SH-SY5Y (cell line): ENCODE results near the gene ASB8.

Experiments
- GATA2 ChIP-seq: IDR thresholded peaks from 2 replicates; pipeline ENCODE4 v1.6.1; 2011; ENCODE audit warnings: mild to moderate bottlenecking, low read depth, low read length
- GATA3 ChIP-seq: IDR thresholded peaks from 2 replicates; pipeline ENCODE4 v1.6.1; 2011; ENCODE audit warnings: low read depth, mild to moderate bottlenecking, low read length, moderate library complexity

The ASB8 gene

DNA sequence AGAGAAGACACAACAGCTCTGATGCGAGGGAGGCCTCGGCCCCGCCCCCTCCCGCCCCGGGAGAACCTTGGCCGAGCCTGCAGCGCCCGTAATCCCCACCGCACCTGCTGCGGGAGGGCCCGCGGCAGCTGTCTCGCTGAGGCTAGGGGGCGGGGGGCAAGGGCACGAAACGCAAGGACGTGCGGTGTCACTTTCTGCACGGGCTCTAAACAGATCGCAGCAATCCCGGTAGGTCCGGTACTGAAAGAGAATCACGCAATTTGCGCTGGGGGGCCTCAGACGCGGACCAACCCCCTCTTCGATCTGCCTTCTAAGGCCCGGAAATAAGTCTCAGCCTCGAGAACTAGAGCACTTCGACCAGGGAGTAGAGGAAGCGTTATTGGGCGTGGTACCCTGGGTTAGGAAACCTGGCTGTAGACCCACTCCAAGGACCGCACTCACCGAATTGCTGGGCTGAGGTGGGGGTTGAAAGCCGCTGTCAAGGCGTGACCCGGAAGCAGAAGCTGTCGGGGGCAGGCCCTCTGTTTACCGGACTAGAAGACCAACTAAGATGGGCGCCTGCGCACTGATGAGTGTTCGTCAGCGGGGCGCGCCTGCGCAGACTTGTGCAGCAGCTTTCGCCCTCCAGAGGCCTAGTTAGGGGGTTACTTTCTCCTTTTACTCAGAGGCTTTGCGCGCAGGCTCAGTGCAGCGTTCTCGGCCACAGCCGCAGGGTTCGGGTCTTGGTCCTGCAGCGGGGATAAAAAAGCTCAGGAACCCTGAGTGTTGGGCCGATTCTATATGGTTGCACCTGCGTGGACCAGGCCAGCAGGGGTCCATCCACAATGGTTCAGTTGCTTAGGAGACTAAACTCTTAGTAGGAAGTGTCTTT is at the start of gene ASB8:
Gene ASB8, minus strand, starts transcription at position 498 of the 871 bp plus-strand sequence. CDS start 4,019 bp downstream, outside the sequence.
- TF ChIP-seq GATA2 = no peak
- no peak for TF ChIP-seq GATA3

- TF ChIP-seq GATA2 (no peak), GATA3 (no peak)
Measured at GRCh38 chr12:48203192-48203591, 45.9 kb upstream of the ASB8 start, which contains the start of gene OR10AD1. OR10AD1 (minus strand) TSS chr12:48203292; CDS start chr12:48203292, 0 bp downstream.

DNA sequence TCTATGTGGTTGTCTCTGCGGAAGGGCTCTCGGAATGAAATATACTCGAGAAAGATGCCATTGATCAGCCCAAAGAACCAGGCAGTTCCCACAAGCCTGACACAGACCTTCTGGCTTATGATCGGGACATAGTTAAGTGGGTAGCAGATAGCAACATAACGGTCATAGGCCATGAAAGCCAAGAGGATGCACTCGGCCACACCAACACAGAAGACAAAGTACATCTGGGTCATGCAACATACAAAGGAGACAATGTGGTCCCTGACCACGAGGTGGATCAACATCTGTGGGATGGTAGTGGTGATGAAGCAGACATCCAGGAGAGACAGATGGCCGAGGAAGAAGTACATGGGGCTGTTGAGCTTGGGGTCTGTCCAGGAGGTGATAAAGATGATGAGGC is 45.5 kb upstream of the ASB8 start:
- TF ChIP-seq GATA2 = no peak
- no peak for TF ChIP-seq GATA3

DNA sequence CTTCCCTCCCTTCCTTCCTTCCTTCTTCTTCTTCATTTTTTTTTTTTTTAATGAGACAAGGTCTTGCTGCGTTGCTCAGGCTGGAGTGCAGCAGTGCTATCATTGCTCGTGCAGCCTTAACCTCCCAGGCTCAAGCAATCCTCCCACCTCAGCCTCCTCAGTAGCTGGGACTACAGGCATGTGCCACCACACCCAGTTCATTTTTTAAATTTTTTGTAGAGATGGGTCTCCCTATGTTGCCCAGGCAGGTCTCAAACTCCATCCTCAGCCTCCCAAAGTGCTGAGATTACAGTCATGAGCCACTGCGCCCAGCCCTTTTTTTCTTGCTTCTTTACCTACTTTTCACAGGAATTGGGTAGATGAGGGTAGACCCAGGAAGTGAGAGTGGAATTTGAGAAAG is 44.2 kb upstream of the ASB8 start:
- no peak for TF ChIP-seq GATA3
- TF ChIP-seq GATA2 = no peak

DNA sequence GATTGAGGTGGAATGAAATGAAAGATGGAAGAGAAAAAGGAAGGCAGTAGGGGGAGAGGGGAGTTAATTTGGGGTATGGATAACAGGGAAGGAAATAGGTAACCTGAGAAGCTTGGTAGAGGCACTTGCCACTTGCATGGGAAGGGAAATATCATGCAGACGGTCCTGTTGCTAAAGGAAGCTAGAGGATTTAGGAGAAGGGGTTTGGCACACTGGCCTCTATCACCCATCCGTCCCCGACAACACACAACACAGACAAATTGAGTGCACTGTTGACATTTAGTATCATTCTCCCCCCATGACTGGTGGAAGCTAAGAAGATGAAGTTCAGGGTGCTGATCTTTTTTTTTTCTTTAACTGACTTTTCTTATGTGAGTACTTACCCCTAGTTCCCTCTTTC is 43.8 kb upstream of the ASB8 start:
- TF ChIP-seq GATA2 = no peak
- TF ChIP-seq GATA3 = no peak

- no peak for TF ChIP-seq GATA2
- no peak for TF ChIP-seq GATA3
Measured at GRCh38 chr12:48199774-48200221, 42.5 kb upstream of the ASB8 start.

DNA sequence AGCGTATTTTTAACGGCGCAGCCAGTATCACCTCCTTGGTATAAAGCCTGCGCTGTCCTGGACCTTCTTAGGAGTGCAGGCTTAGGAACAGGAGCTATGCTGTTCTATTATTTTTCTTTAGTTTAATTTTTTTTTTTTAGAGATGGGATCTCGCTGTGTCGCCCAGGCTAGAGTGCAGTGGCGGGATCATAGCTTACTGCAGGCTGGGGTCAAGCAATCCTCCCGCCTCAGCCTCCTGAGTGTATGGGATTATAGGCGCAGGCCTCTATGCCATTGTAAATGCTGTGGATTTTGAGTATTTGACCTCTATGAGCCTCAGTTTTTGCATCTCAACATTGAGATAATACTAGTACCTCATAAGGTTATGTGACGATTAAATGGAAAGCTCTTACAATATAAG is 41.7 kb upstream of the ASB8 start:
- TF ChIP-seq GATA2 (no peak), GATA3 (no peak)

DNA sequence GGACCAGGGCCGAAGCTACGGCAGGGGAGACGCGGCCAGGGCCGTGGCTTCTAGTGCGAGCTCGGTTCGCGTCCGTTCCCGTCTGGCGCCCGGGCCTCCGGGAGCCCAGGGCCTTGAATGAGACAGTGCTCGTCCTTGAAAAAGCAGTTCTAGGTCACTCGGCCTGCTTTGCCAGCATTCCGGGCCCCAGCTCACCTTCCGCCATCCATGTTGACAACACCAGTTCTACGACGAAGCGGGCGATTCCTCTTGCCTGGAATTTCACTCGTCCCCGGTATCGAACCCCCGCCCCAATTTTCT is 41.3 kb upstream of the ASB8 start:
- TF ChIP-seq GATA2 (no peak), GATA3 (no peak)

GRCh38 chr12:48197971-48198671 is 40.8 kb upstream of the ASB8 start:
- TF ChIP-seq GATA2 = no peak; the same call in 1 of the 2 replicates
- TF ChIP-seq GATA3 = no peak

- TF ChIP-seq GATA3 (no peak), GATA2 (no peak)
Measured at GRCh38 chr12:48197549-48197970, 40.2 kb upstream of the ASB8 start.

- TF ChIP-seq GATA3 (peak; percentile 61), GATA2 (peak; percentile 63; the same call in 1 of the 2 replicates)
Measured at GRCh38 chr12:48194799-48195201, 37.5 kb upstream of the ASB8 start.

DNA sequence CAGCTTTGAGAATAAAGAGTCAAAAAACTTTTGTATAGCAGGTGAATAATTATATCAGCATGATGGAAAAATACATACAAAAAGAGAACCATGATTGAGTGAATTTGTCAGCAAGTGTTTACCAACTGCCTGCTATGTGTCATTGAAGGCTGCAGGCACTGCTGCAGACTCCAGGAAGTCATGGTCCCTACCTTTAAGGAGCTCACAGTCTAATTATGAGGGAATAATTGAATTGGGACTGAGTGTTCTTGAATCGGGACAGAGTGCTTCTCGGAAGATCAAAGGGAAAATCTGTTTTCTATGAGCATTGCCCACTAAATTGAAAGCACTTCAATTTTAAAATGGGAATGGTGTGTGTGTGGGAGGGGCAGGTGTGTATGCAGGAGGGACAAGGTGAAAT is 36.3 kb upstream of the ASB8 start:
- no peak for TF ChIP-seq GATA2
- no peak for TF ChIP-seq GATA3

- TF ChIP-seq GATA2 = no peak
- TF ChIP-seq GATA3 = no peak
Measured at GRCh38 chr12:48192861-48193260, 35.5 kb upstream of the ASB8 start.

- no peak for TF ChIP-seq GATA3
- TF ChIP-seq GATA2 = no peak
Measured at GRCh38 chr12:48191096-48191495, 33.8 kb upstream of the ASB8 start.
